Right cardiac atrium (tissue), 5 donors: ENCODE measurements around the gene ANO1. TPM values are rescaled to one million over a fixed set of nuclear protein-coding genes. Genes with fewer than 3 reads are reported as not detected.

Experiments
- ATAC-seq, 2 donors: fragments of 200-7000 bp; cut with Tn5 transposase; one replicate each; pipeline versions ENCODE4 v1.8.0 to v1.9.1; 2020; ENCODE audit warnings: moderate library complexity in 2 of 2, mild to moderate bottlenecking in 1 of 2
- DNase-seq, 3 donors: peaks; one replicate each; pipeline ENCODE4 v3.0.0-alpha.2; 2020
- H3K27ac ChIP-seq: one replicate; pipeline ENCODE4 v1.5.1; 2013; ENCODE audit warnings: mild to moderate bottlenecking, low read length, control low read depth, moderate library complexity
- H3K27me3 ChIP-seq: one replicate; pipeline ENCODE4 v1.6.1; 2013; ENCODE audit not compliant: control insufficient read depth, insufficient read depth
- H3K4me1 ChIP-seq: one replicate; pipeline ENCODE4 v1.6.1; 2013; ENCODE audit warnings: low read length; ENCODE audit not compliant: control insufficient read depth, insufficient read depth
- H3K4me3 ChIP-seq: one replicate; pipeline ENCODE4 v1.5.1; 2013; ENCODE audit warnings: low read length, control low read depth
- H3K9me3 ChIP-seq: one replicate; pipeline ENCODE4 v1.6.1; 2013; ENCODE audit warnings: low read length; ENCODE audit not compliant: control insufficient read depth
- WGBS: extraction: QIAGEN DNeasy Blood & Tissue Kit; methylation state at CpG from one replicate; pipeline ENCODE4 v1.1.7; 2013; 5-methylcytosine and 5-hydroxymethylcytosine counted together
- intact Hi-C, 4 donors: fragments of 100-400 bp; cut with DNase I; formaldehyde crosslinking; loops; one replicate each; pipeline versions ENCODE4 v1.11.0 to v1.14.0; 2022 to 2023
- polyA plus RNA-seq: library from polyadenylated mRNA; stranded (reverse); fragments of 200-250 nt; gene quantifications from one replicate; pipeline ENCODE4 v1.2.3, GENCODE V29; 2013
- total RNA-seq, 4 donors: library from RNA; stranded (reverse); fragmentation: NEBNext Ultra II Directional; extraction: Animal tissue kit (Norgen Biotek cat#: 25700); gene quantifications; one replicate each; pipeline ENCODE4 v1.2.1, GENCODE V29; 2021
- donor health status: healthy with polysubstance abuse.
- donor health status: DM: no; HTN: yes; CAD: no.
- donor health status: DM: no; HTN: no; CAD: no.
- donor health status: DM: no; HTN: yes; CAD: no; lungs with severe emphysema.
- donor health status: DM: yes; HTN: yes; CAD: no.

The ANO1 gene
- total and polyA plus RNA-seq, 5 donors: 6.8 to 18.2 (median 8.8) TPM

- Histone ChIP-seq H3K27me3 (no peaks in the 10 kb centered on the region), H3K27ac (no peak overlapping the region), H3K4me1 (no peaks in the 10 kb centered on the region), H3K9me3 (no peaks in the 10 kb centered on the region), H3K4me3 (no peak overlapping the region)
- no peak for ATAC-seq
- intact Hi-C loops: no loop called here
- DNase-seq: peak in 1 of 3 donors; percentile 34
- 95% methylated on average over 13 of the region's 13 CpGs for WGBS
Measured at GRCh38 chr11:70066628-70067027, 11.5 kb upstream of the ANO1 start.

- no peak for DNase-seq
- WGBS: 92% methylated on average over 8 of the region's 8 CpGs
- Histone ChIP-seq H3K27me3 (no peaks in the 10 kb centered on the region), H3K4me3 (no peak overlapping the region), H3K27ac (no peak overlapping the region), H3K9me3 (no peaks in the 10 kb centered on the region), H3K4me1 (no peaks in the 10 kb centered on the region)
- intact Hi-C loops: no loop called here
- no peak for ATAC-seq
Measured at GRCh38 chr11:70067036-70067435, 11.1 kb upstream of the ANO1 start.

GRCh38 chr11:70067591-70068341 lies 10.4 kb upstream of the ANO1 start:
- Histone ChIP-seq H3K9me3 (no peaks in the 10 kb centered on the region), H3K4me1 (no peaks in the 10 kb centered on the region), H3K27me3 (no peaks in the 10 kb centered on the region), H3K4me3 (no peak overlapping the region), H3K27ac (no peak overlapping the region)
- ATAC-seq (no peak), DNase-seq (peak in 1 of 3 donors; percentile 27)
- 47% methylated on average over 20 of the region's 20 CpGs for WGBS
- intact Hi-C loops: no loop called here

GRCh38 chr11:70068345-70068744 lies 9.8 kb upstream of the ANO1 start:
- H3K4me1 ChIP-seq: peaks cover 3% of the 10 kb centered on the region
- intact Hi-C loops: no loop called here
- no peaks in the 10 kb centered on the region for H3K9me3 ChIP-seq
- no peak for DNase-seq
- no peak overlapping the region for H3K27ac ChIP-seq
- 70% methylated on average over 6 of the region's 6 CpGs for WGBS
- H3K4me3 ChIP-seq: no peak overlapping the region
- ATAC-seq: no peak
- H3K27me3 ChIP-seq: no peaks in the 10 kb centered on the region

GRCh38 chr11:70068950-70069349 lies 9.2 kb upstream of the ANO1 start:
- ATAC-seq: no peak
- peak in 1 of 3 donors; percentile 17 for DNase-seq
- no peak overlapping the region for H3K4me3 ChIP-seq
- H3K27me3 ChIP-seq: no peaks in the 10 kb centered on the region
- peaks cover 3% of the 10 kb centered on the region for H3K4me1 ChIP-seq
- 94% methylated on average over 2 of the region's 2 CpGs for WGBS
- intact Hi-C loops: no loop called here
- no peak overlapping the region for H3K27ac ChIP-seq
- no peaks in the 10 kb centered on the region for H3K9me3 ChIP-seq

- H3K27me3 ChIP-seq: no peaks in the 10 kb centered on the region
- ATAC-seq (no peak), DNase-seq (peak in 1 of 3 donors; percentile 33)
- peaks cover 3% of the 10 kb centered on the region for H3K4me1 ChIP-seq
- H3K4me3 ChIP-seq: no peak overlapping the region
- intact Hi-C loops: loop anchor here in 1 of 4 donors (10.0 kb wide), 1 partner anchor 126 kb away; no protein-coding TSS in a partner anchor
- H3K27ac ChIP-seq: no peak overlapping the region
- H3K9me3 ChIP-seq: no peaks in the 10 kb centered on the region
- 97% methylated on average over 9 of the region's 9 CpGs for WGBS
Measured at GRCh38 chr11:70070706-70071105, 7.4 kb upstream of the ANO1 start.

- intact Hi-C loops: loop anchor here in 1 of 4 donors (10.0 kb wide), 1 partner anchor 127 kb away; no protein-coding TSS in a partner anchor
- DNase-seq: peak in 1 of 3 donors; percentile 26
- peaks cover 5% of the 10 kb centered on the region for H3K4me1 ChIP-seq
- no peak for ATAC-seq
- H3K27me3 ChIP-seq: no peaks in the 10 kb centered on the region
- 77% methylated on average over 12 of the region's 12 CpGs for whole genome bisulfite sequencing
- H3K4me3 ChIP-seq: no peak overlapping the region
- no peak overlapping the region for H3K27ac ChIP-seq
- no peaks in the 10 kb centered on the region for H3K9me3 ChIP-seq
Measured at GRCh38 chr11:70071996-70072395, 6.1 kb upstream of the ANO1 start.

GRCh38 chr11:70072461-70072860 lies 5.7 kb upstream of the ANO1 start:
- no peak overlapping the region for H3K4me3 ChIP-seq
- peaks cover 5% of the 10 kb centered on the region for H3K4me1 ChIP-seq
- intact Hi-C loops: loop anchor here in 1 of 4 donors (10.0 kb wide), 1 partner anchor 128 kb away; no protein-coding TSS in a partner anchor
- 55% methylated on average over 12 of the region's 12 CpGs for WGBS
- DNase-seq (peak in 2 of 3 donors; percentile 68 to 70), ATAC-seq (peak; percentile 39 to 80)
- H3K9me3 ChIP-seq: no peaks in the 10 kb centered on the region
- no peak overlapping the region for H3K27ac ChIP-seq
- H3K27me3 ChIP-seq: no peaks in the 10 kb centered on the region

- 23% methylated on average over 21 of the region's 21 CpGs for WGBS
- intact Hi-C loops: loop anchor here in 1 of 4 donors (10.0 kb wide), 1 partner anchor 128 kb away; no protein-coding TSS in a partner anchor
- H3K27ac ChIP-seq: no peak overlapping the region
- H3K9me3 ChIP-seq: no peaks in the 10 kb centered on the region
- H3K27me3 ChIP-seq: no peaks in the 10 kb centered on the region
- DNase-seq (peak in 1 of 3 donors; percentile 47), ATAC-seq (peak in 1 of 2 donors; percentile 2)
- H3K4me1 ChIP-seq: peaks cover 5% of the 10 kb centered on the region
- no peak overlapping the region for H3K4me3 ChIP-seq
Measured at GRCh38 chr11:70072861-70073755, 5.0 kb upstream of the ANO1 start.

- H3K27ac ChIP-seq: no peak overlapping the region
- WGBS: 23% methylated on average over 22 of the region's 22 CpGs
- DNase-seq (peak; percentile 76 to 83 (median 81)), ATAC-seq (peak; percentile 37 to 89)
- no peaks in the 10 kb centered on the region for H3K9me3 ChIP-seq
- no peak overlapping the region for H3K4me3 ChIP-seq
- H3K27me3 ChIP-seq: no peaks in the 10 kb centered on the region
- intact Hi-C loops: loop anchor here in 1 of 4 donors (10.0 kb wide), 1 partner anchor 129 kb away; no protein-coding TSS in a partner anchor
- H3K4me1 ChIP-seq: peaks cover 5% of the 10 kb centered on the region
Measured at GRCh38 chr11:70073871-70074371, 4.2 kb upstream of the ANO1 start.
